Ascending aorta (tissue), 2 donors: ENCODE results near the gene C1orf167. TPM values are rescaled to one million over a fixed set of nuclear protein-coding genes. Genes with fewer than 3 reads are reported as not detected.

Experiments
- DNase-seq, 2 donors: peaks; one replicate each; pipeline ENCODE4 v3.0.0-alpha.2; 2019; ENCODE audit warnings: low spot score in 2 of 2
- H3K27ac ChIP-seq, 2 donors: fragments of 200-600 bp; sonication (generic); one replicate each; pipeline ENCODE4 v1.5.1; 2016 to 2017; ENCODE audit warnings: mild to moderate bottlenecking in 1 of 2
- H3K27me3 ChIP-seq: fragments of 200-600 bp; sonication (generic); one replicate; pipeline ENCODE4 v1.5.1; 2017
- H3K36me3 ChIP-seq, 2 donors: fragments of 200-600 bp; sonication (generic); one replicate each; pipeline ENCODE4 v1.5.1; 2016
- H3K4me1 ChIP-seq, 2 donors: fragments of 200-600 bp; sonication (generic); one replicate each; pipeline ENCODE4 v1.5.1; 2016 to 2017; ENCODE audit warnings: mild to moderate bottlenecking in 1 of 2
- H3K4me3 ChIP-seq, 2 donors: fragments of 200-600 bp; sonication (generic); one replicate each; pipeline ENCODE4 v1.5.1; 2016 to 2017; ENCODE audit warnings: mild to moderate bottlenecking in 1 of 2
- H3K9me3 ChIP-seq, 2 donors: fragments of 200-600 bp; sonication (generic); one replicate each; pipeline ENCODE4 v1.5.1; 2016
- intact Hi-C: fragments of 100-400 bp; cut with DNase I; formaldehyde crosslinking; loops from one replicate; pipeline ENCODE4 v1.15.1; 2023
- total RNA-seq: library from RNA; depleted of rRNA; stranded (reverse); fragments of >200 nt; gene quantifications from one replicate; pipeline ENCODE4 v1.1.0, GENCODE V29; 2016
- TF ChIP-seq, protein P1 (sequence below), 3 experiments: fragments of 200-600 bp in 2 of 3; fragments of 450-650 bp in 1 of 3; sonication (generic) in 2 of 3; IDR thresholded peaks; one replicate each; pipeline ENCODE4 v1.5.1; 2016 to 2019; ENCODE audit warnings: antibody characterized with exemption in 3 of 3, mild to moderate bottlenecking in 1 of 3, moderate library complexity in 1 of 3

Gene C1orf167
- total RNA-seq, 1 donor from 2014 or later = not detected

DNA sequence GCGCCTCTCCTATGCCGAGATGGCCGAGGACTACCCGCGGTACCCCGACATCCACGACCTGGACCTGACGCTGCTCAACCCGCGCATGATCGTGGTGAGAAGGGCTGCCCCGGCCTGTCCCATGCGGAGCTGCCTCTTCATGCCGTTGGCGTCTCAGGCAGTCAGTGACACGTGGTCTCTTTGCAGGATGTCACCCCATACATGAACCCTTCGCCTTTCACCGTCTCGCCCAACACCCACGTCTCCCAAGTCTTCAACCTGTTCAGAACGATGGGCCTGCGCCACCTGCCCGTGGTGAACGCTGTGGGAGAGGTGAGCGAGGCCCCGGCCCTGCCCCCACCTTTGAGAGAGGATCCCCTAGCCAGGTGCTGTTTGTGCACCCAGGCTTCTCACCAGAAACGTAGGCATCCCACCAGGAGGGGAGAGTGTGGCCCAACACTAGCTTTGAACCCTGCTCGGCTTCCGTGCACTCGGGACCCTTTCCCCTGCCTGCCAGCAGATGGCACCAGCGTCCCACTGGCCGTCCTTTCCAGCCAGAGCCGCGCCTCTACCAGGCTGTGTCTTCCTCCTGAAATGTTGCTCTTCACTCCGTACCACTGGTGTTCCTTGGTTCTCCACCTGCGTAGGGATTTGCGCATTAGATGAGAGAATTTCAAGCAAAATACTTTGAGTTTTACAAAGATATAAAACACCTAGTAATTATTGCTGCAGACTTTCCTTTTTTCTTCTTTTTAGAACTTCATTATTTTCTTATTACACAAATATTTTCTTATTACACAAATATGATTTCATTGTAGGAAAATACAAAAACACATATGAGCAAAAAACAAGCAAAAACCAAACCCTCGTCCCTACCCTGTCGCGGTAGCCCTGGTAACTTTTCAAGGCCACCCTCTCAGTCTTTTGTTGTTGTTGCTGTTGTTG, 76.6 kb downstream of the C1orf167 start:
- H3K9me3 ChIP-seq = no peaks in the 10 kb centered on the region
- intact Hi-C loops = loop anchor here (1.0 to 5.0 kb wide), 5 partner anchors 56 to 371 kb away; partner anchors contain the start of gene MFN2

More for the DNA sequence above, 76.6 kb downstream of the C1orf167 start:
- H3K4me3 ChIP-seq = no peak overlapping the region
- TF ChIP-seq, protein P1, sequence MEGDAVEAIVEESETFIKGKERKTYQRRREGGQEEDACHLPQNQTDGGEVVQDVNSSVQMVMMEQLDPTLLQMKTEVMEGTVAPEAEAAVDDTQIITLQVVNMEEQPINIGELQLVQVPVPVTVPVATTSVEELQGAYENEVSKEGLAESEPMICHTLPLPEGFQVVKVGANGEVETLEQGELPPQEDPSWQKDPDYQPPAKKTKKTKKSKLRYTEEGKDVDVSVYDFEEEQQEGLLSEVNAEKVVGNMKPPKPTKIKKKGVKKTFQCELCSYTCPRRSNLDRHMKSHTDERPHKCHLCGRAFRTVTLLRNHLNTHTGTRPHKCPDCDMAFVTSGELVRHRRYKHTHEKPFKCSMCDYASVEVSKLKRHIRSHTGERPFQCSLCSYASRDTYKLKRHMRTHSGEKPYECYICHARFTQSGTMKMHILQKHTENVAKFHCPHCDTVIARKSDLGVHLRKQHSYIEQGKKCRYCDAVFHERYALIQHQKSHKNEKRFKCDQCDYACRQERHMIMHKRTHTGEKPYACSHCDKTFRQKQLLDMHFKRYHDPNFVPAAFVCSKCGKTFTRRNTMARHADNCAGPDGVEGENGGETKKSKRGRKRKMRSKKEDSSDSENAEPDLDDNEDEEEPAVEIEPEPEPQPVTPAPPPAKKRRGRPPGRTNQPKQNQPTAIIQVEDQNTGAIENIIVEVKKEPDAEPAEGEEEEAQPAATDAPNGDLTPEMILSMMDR (IDR thresholded peaks at IDR 0.05) = peak; percentile 91 to 98 (median 96)
- peak in 1 of 2 donors; percentile 76 for DNase-seq
- peaks cover 87 to 91% of the 10 kb centered on the region in 2 donors for H3K36me3 ChIP-seq
- no peaks in the 10 kb centered on the region for H3K27me3 ChIP-seq
- H3K27ac ChIP-seq = no peak overlapping the region
- H3K4me1 ChIP-seq = peaks cover 0 to 5% of the 10 kb centered on the region in 2 donors

Other genes with a start within 250 kb of the C1orf167 start
- 6.1 TPM for gene FBXO2, start 107.8 kb upstream of the C1orf167 start, total RNA-seq
- gene FBXO44, start 107.3 kb upstream of the C1orf167 start, total RNA-seq = 62.7 TPM
- gene FBXO6, start 98.0 kb upstream of the C1orf167 start, total RNA-seq = 7.9 TPM
- gene MAD2L2, start 81.0 kb upstream of the C1orf167 start, total RNA-seq = 18.3 TPM
- 1.8 TPM for gene DRAXIN, start 70.5 kb upstream of the C1orf167 start, total RNA-seq
- gene AGTRAP, start 26.1 kb upstream of the C1orf167 start, total RNA-seq = 95.6 TPM
- 48.4 TPM for gene MTHFR, start 43.8 kb downstream of the C1orf167 start, total RNA-seq
- gene CLCN6, start 44.0 kb downstream of the C1orf167 start, total RNA-seq = 18.6 TPM
- gene NPPA, start 85.6 kb downstream of the C1orf167 start, total RNA-seq = not detected
- gene NPPB, start 96.8 kb downstream of the C1orf167 start, total RNA-seq = not detected
- 206 TPM for gene KIAA2013, start 164.2 kb downstream of the C1orf167 start, total RNA-seq
- 79.9 TPM for gene PLOD1, start 172.5 kb downstream of the C1orf167 start, total RNA-seq
- 85.6 TPM for gene MFN2, start 218.3 kb downstream of the C1orf167 start, total RNA-seq